22Rv1 (cell line): ENCODE measurements around the gene BROX.

Source experiments
- H3K27ac ChIP-seq: fragments of 450-650 bp; 2 replicates; pipeline ENCODE4 v1.5.1; 2017
- CTCF ChIP-seq: fragments of 450-650 bp; IDR thresholded peaks from 2 replicates; pipeline ENCODE4 v1.5.1; 2017; ENCODE audit warnings: mild to moderate bottlenecking
- ZFX ChIP-seq: fragments of 450-650 bp; IDR thresholded peaks from 2 replicates; pipeline ENCODE4 v1.6.1; 2017; ENCODE audit warnings: antibody characterized with exemption, borderline replicate concordance

BROX gene

GRCh38 chr1:222777977-222778376 is 65.6 kb downstream of the BROX start:
- TF ChIP-seq ZFX = no peak
- TF ChIP-seq CTCF = no peak
- H3K27ac ChIP-seq = peak overlapping the region; percentile 4

GRCh38 chr1:222781251-222781650 is 68.9 kb downstream of the BROX start:
- no peak for TF ChIP-seq ZFX
- no peak for TF ChIP-seq CTCF
- no peak overlapping the region for H3K27ac ChIP-seq

GRCh38 chr1:222783051-222783450 is 70.7 kb downstream of the BROX start:
- no peak overlapping the region for H3K27ac ChIP-seq
- no peak for TF ChIP-seq CTCF
- no peak for TF ChIP-seq ZFX

GRCh38 chr1:222784371-222784770 is 72.0 kb downstream of the BROX start:
- TF ChIP-seq CTCF = no peak
- no peak for TF ChIP-seq ZFX
- H3K27ac ChIP-seq = no peak overlapping the region
